WTC11 (cell line): ENCODE measurements around the gene MMP24. TPM values are rescaled to one million over a fixed set of nuclear protein-coding genes. Genes with fewer than 3 reads are reported as not detected.

ENCODE experiments used
- ATAC-seq: fragments of 200-7000 bp; cut with Tn5 transposase; 2 replicates; pipeline ENCODE4 v1.10.0; 2021; ENCODE audit warnings: mild to moderate bottlenecking, moderate library complexity
- CTCF ChIA-PET: fragments of 300-600 bp; sonication (Branson Sonifier 250); formaldehyde crosslinking; loops from one replicate; lab custom pipeline; 2021; ENCODE audit warnings: antibody characterized with exemption; lab: Charles Lee
- POLR2A ChIA-PET: fragments of 350-600 bp; sonication (Branson Sonifier 250); formaldehyde crosslinking; loops from one replicate; lab custom pipeline; 2021; ENCODE audit warnings: antibody characterized with exemption; lab: Charles Lee
- DNase-seq: peaks from one replicate; pipeline ENCODE4 v3.0.0; 2021; ENCODE audit warnings: low spot score
- H3K27ac Mint-ChIP-seq: 2 replicates; pipeline ENCODE4 v1.8.0; 2021; ENCODE audit warnings: mixed read lengths
- H3K27me3 Mint-ChIP-seq: 2 replicates; pipeline ENCODE4 v1.8.0; 2021; ENCODE audit warnings: low read depth, mild to moderate bottlenecking, moderate library complexity, mixed read lengths
- H3K36me3 Mint-ChIP-seq: 2 replicates; pipeline ENCODE4 v1.8.0; 2021; ENCODE audit warnings: mixed read lengths
- H3K4me1 Mint-ChIP-seq: 2 replicates; pipeline ENCODE4 v1.8.0; 2022; ENCODE audit warnings: mixed read lengths
- H3K4me3 Mint-ChIP-seq: 2 replicates; pipeline ENCODE4 v1.8.0; 2021; ENCODE audit warnings: mild to moderate bottlenecking, moderate library complexity, mixed read lengths
- H3K9me3 Mint-ChIP-seq: 2 replicates; pipeline ENCODE4 v1.8.0; 2021; ENCODE audit warnings: mixed read lengths
- ELF4 ChIP-seq: sonication (generic); formaldehyde crosslinking; IDR thresholded peaks from 2 replicates; pipeline ENCODE4 v1.8.1; 2022; ENCODE audit warnings: low read depth, mild to moderate bottlenecking, moderate library complexity, missing genetic modification reagents
- EMX1 ChIP-seq: fragments of 250-450 bp; sonication (Bioruptor Pico); IDR thresholded peaks from 2 replicates; pipeline ENCODE4 v1.8.0; 2021; ENCODE audit warnings: mild to moderate bottlenecking
- ERG ChIP-seq: fragments of 250-450 bp; sonication (Bioruptor Pico); IDR thresholded peaks from 2 replicates; pipeline ENCODE4 v1.8.0; 2021; ENCODE audit warnings: mild to moderate bottlenecking
- ETV6 ChIP-seq: sonication (generic); formaldehyde crosslinking; IDR thresholded peaks from 2 replicates; pipeline ENCODE4 v1.8.1; 2022; ENCODE audit warnings: mild to moderate bottlenecking, missing genetic modification reagents
- FOXJ3 ChIP-seq: sonication (generic); formaldehyde crosslinking; IDR thresholded peaks from 2 replicates; pipeline ENCODE4 v1.9.0; 2021; ENCODE audit warnings: missing genetic modification reagents, mild to moderate bottlenecking, borderline replicate concordance
- FOXP1 ChIP-seq: sonication (generic); formaldehyde crosslinking; IDR thresholded peaks from 2 replicates; pipeline ENCODE4 v1.8.0; 2022; ENCODE audit warnings: missing genetic modification reagents, mild to moderate bottlenecking, moderate library complexity, borderline replicate concordance
- FOXP4 ChIP-seq: sonication (generic); formaldehyde crosslinking; IDR thresholded peaks from 2 replicates; pipeline ENCODE4 v1.8.0; 2022; ENCODE audit warnings: mild to moderate bottlenecking, missing genetic modification reagents
- GABPB1 ChIP-seq: sonication (generic); formaldehyde crosslinking; IDR thresholded peaks from 2 replicates; pipeline ENCODE4 v1.8.1; 2023; ENCODE audit warnings: mild to moderate bottlenecking, missing genetic modification reagents
- HMGA2 ChIP-seq: fragments of 250-450 bp; sonication (Bioruptor Pico); IDR thresholded peaks from 2 replicates; pipeline ENCODE4 v1.4.0; 2021; ENCODE audit warnings: mild to moderate bottlenecking, moderate library complexity
- JAZF1 ChIP-seq: fragments of 250-450 bp; sonication (Bioruptor Pico); IDR thresholded peaks from 2 replicates; pipeline ENCODE4 v1.9.0; 2021; ENCODE audit warnings: moderate library complexity, mild to moderate bottlenecking, inconsistent platforms
- KAT7 ChIP-seq: sonication (generic); formaldehyde crosslinking; IDR thresholded peaks from 2 replicates; pipeline ENCODE4 v1.8.1; 2023; ENCODE audit warnings: missing genetic modification reagents, mild to moderate bottlenecking, borderline replicate concordance
- MYBL2 ChIP-seq: sonication (generic); formaldehyde crosslinking; IDR thresholded peaks from 2 replicates; pipeline ENCODE4 v1.8.1; 2023; ENCODE audit warnings: mild to moderate bottlenecking, moderate library complexity, missing genetic modification reagents
- NFATC4 ChIP-seq: fragments of 250-450 bp; sonication (Bioruptor Pico); IDR thresholded peaks from 2 replicates; pipeline ENCODE4 v1.9.0; 2021; ENCODE audit warnings: mild to moderate bottlenecking
- NR2C2 ChIP-seq: sonication (generic); formaldehyde crosslinking; IDR thresholded peaks from 2 replicates; pipeline ENCODE4 v1.8.0; 2022; ENCODE audit warnings: mild to moderate bottlenecking, missing genetic modification reagents
- RELA ChIP-seq: sonication (generic); formaldehyde crosslinking; IDR thresholded peaks from 2 replicates; pipeline ENCODE4 v1.8.1; 2022; ENCODE audit warnings: missing genetic modification reagents, mild to moderate bottlenecking, borderline replicate concordance
- TEAD1 ChIP-seq: sonication (generic); formaldehyde crosslinking; IDR thresholded peaks from 2 replicates; pipeline ENCODE4 v1.8.0; 2022; ENCODE audit warnings: mild to moderate bottlenecking, missing genetic modification reagents
- USF1 ChIP-seq: sonication (generic); formaldehyde crosslinking; IDR thresholded peaks from 2 replicates; pipeline ENCODE4 v1.8.0; 2022; ENCODE audit warnings: mild to moderate bottlenecking, missing genetic modification reagents
- ZNF121 ChIP-seq: sonication (generic); formaldehyde crosslinking; IDR thresholded peaks from 2 replicates; pipeline ENCODE4 v1.8.0; 2023; ENCODE audit warnings: missing genetic modification reagents
- ZNF219 ChIP-seq: sonication (generic); formaldehyde crosslinking; IDR thresholded peaks from 2 replicates; pipeline ENCODE4 v1.8.0; 2023; ENCODE audit warnings: missing genetic modification reagents, mild to moderate bottlenecking, borderline replicate concordance
- ZNF425 ChIP-seq: fragments of 250-450 bp; sonication (Bioruptor Pico); conservative IDR thresholded peaks from 2 replicates; pipeline ENCODE4 v1.9.0; 2021; ENCODE audit warnings: mild to moderate bottlenecking
- ZNF671 ChIP-seq: fragments of 250-450 bp; sonication (Bioruptor Pico); IDR thresholded peaks from 2 replicates; pipeline ENCODE4 v1.8.0; 2021; ENCODE audit warnings: mild to moderate bottlenecking
- total RNA-seq: library from RNA; stranded (reverse); gene quantifications from 3 replicates; pipeline ENCODE4 v1.2.3, GENCODE V29; 2021

Gene MMP24
- total RNA-seq, 1 experiment from 2014 or later = 16.8 TPM

GRCh38 chr20:35270021-35270902 is 43.8 kb downstream of the MMP24 start:
- H3K27ac Mint-ChIP-seq = peak overlapping the region; percentile 20; the same call in 1 of the 2 replicates
- TF ChIP-seq RELA (CRISPR knock-in tag) = no peak
- TF ChIP-seq, all 79 proteins: peak for 0
- DNase-seq (no peak), ATAC-seq (no peak)
- ChIA-PET CTCF (interaction anchor here (0.7 to 6.9 kb wide), 9 partner anchors 10 to 396 kb away, joined by 3 to 73 read pairs (median 4); partner anchors contain the start of genes ACSS2, EDEM2 and MMP24), POLR2A (interaction anchor here (1.0 kb wide), 1 partner anchor 178 kb away, joined by 3 read pairs; the partner anchor contains the start of gene TRPC4AP)
- H3K36me3 Mint-ChIP-seq = no peaks in the 10 kb centered on the region
- peaks cover 29% of the 10 kb centered on the region for H3K4me1 Mint-ChIP-seq
- H3K27me3 Mint-ChIP-seq = no peaks in the 10 kb centered on the region
- H3K9me3 Mint-ChIP-seq = no peaks in the 10 kb centered on the region
- no peak overlapping the region for H3K4me3 Mint-ChIP-seq

- H3K4me3 Mint-ChIP-seq = no peak overlapping the region
- DNase-seq (no peak), ATAC-seq (no peak)
- H3K9me3 Mint-ChIP-seq = no peaks in the 10 kb centered on the region
- H3K27me3 Mint-ChIP-seq = no peaks in the 10 kb centered on the region
- no peak overlapping the region; the same call in 1 of the 2 replicates for H3K27ac Mint-ChIP-seq
- POLR2A ChIA-PET = interaction anchor here (0.5 to 0.6 kb wide), 2 partner anchors 8 to 104 kb away, joined by 3 to 4 read pairs; no protein-coding TSS in a partner anchor
- H3K4me1 Mint-ChIP-seq = peaks cover 31% of the 10 kb centered on the region
- H3K36me3 Mint-ChIP-seq = no peaks in the 10 kb centered on the region
- CTCF ChIA-PET = interaction anchor here (0.9 to 6.9 kb wide), 3 partner anchors 45 to 175 kb away, joined by 3 to 73 read pairs (median 45); partner anchors contain the start of genes EDEM2 and MMP24
- TF ChIP-seq USF1 (CRISPR knock-in tag) (no peak), RELA (CRISPR knock-in tag) (no peak), FOXJ3 (CRISPR knock-in tag) (no peak), KAT7 (no peak), ERG (CRISPR knock-in tag) (no peak), FOXP4 (CRISPR knock-in tag) (no peak), ZNF219 (CRISPR knock-in tag) (no peak), NR2C2 (CRISPR knock-in tag) (no peak)
- TF ChIP-seq, all 79 proteins: peak for 0
Measured at GRCh38 chr20:35271073-35271882, 44.8 kb downstream of the MMP24 start.

- DNase-seq (no peak), ATAC-seq (no peak)
- H3K4me3 Mint-ChIP-seq = no peak overlapping the region
- peaks cover 31% of the 10 kb centered on the region for H3K4me1 Mint-ChIP-seq
- no peaks in the 10 kb centered on the region for H3K36me3 Mint-ChIP-seq
- ChIA-PET POLR2A (no interaction called here), CTCF (interaction anchor here (0.8 to 6.9 kb wide), 3 partner anchors 7 to 176 kb away, joined by 3 to 73 read pairs (median 45); partner anchors contain the start of gene EDEM2)
- no peak overlapping the region for H3K27ac Mint-ChIP-seq
- no peaks in the 10 kb centered on the region for H3K9me3 Mint-ChIP-seq
- no peaks in the 10 kb centered on the region for H3K27me3 Mint-ChIP-seq
- TF ChIP-seq ZNF671 (CRISPR knock-in tag) (no peak), ZNF425 (CRISPR knock-in tag) (no peak), HMGA2 (CRISPR knock-in tag) (no peak), GABPB1 (CRISPR knock-in tag) (no peak), ZNF121 (no peak), ELF4 (CRISPR knock-in tag) (no peak), FOXP1 (CRISPR knock-in tag) (no peak), MYBL2 (no peak), JAZF1 (CRISPR knock-in tag) (no peak), EMX1 (CRISPR knock-in tag) (no peak), RELA (CRISPR knock-in tag) (no peak), ETV6 (CRISPR knock-in tag) (no peak), TEAD1 (CRISPR knock-in tag) (no peak), NFATC4 (CRISPR knock-in tag) (no peak)
Measured at GRCh38 chr20:35271904-35272303, 45.4 kb downstream of the MMP24 start.
